SK-N-SH (cell line): ENCODE measurements around the gene SCUBE3. TPM values are rescaled to one million over a fixed set of nuclear protein-coding genes. Genes with fewer than 3 reads are reported as not detected.

Experiments used
- CTCF ChIA-PET: fragments of 300-600, 350-600 bp; formaldehyde crosslinking; extraction: SDS; loops from one replicate; lab custom pipeline; 2021; lab: Yijun Ruan, JAX
- POLR2A ChIA-PET: fragments of 350-600 bp; sonication (Branson Sonifier 250); formaldehyde crosslinking; extraction: SDS; loops from one replicate; lab custom pipeline; 2020; ENCODE audit warnings: antibody characterized with exemption, inconsistent platforms; lab: Yijun Ruan, JAX
- DNase-seq: peaks from one replicate; pipeline ENCODE4 v3.0.0; 2012
- H2AFZ ChIP-seq: fragments of 200-600 bp; sonication (generic); 2 replicates; pipeline ENCODE4 v1.8.1; 2016; ENCODE audit warnings: antibody characterized with exemption, mild to moderate bottlenecking, low read depth
- H3F3A ChIP-seq: fragments of 200-600 bp; sonication (generic); replicated peaks from 2 replicates; pipeline ENCODE3; 2016; ENCODE audit warnings: antibody characterized with exemption, mild to moderate bottlenecking; ENCODE audit not compliant: insufficient read depth
- H3K27ac ChIP-seq, 2 experiments: fragments of 200-500 bp in 1 of 2; fragments of 200-600 bp in 1 of 2; sonication (Bioruptor generic) in 1 of 2; sonication (generic), shearing (Covaris generic) in 1 of 2; 2 replicates each; pipeline versions ENCODE4 v1.5.1 to v1.6.1; 2014 to 2016; ENCODE audit warnings: low read depth in 2 of 2, inconsistent platforms in 1 of 2, low read length in 1 of 2, mild to moderate bottlenecking in 1 of 2, mixed read lengths in 1 of 2
- H3K27me3 ChIP-seq: fragments of 200-600 bp; sonication (generic), shearing (Covaris generic); 2 replicates; pipeline ENCODE4 v1.6.1; 2016; ENCODE audit warnings: mixed run types; ENCODE audit not compliant: insufficient read depth
- H3K36me3 ChIP-seq, 2 experiments: fragments of 200-500 bp in 1 of 2; fragments of 200-600 bp in 1 of 2; sonication (Bioruptor generic) in 1 of 2; sonication (generic) in 1 of 2; replicated peaks in 1 of 2; 2 replicates each; pipeline versions ENCODE3 to v1.5.1; 2014 to 2016; ENCODE audit warnings: low read length in 1 of 2, mild to moderate bottlenecking in 1 of 2; ENCODE audit not compliant: insufficient read depth in 2 of 2, control insufficient read depth in 1 of 2
- H3K4me1 ChIP-seq, 2 experiments: fragments of 200-500 bp in 1 of 2; fragments of 200-600 bp in 1 of 2; sonication (Bioruptor generic) in 1 of 2; sonication (generic), shearing (Covaris generic) in 1 of 2; 2 replicates each; pipeline versions ENCODE4 v1.5.1 to v1.6.1; 2014 to 2016; ENCODE audit warnings: low read depth in 1 of 2, low read length in 1 of 2, mixed run types in 1 of 2; ENCODE audit not compliant: insufficient read depth in 2 of 2, control insufficient read depth in 1 of 2
- H3K4me2 ChIP-seq: fragments of 200-600 bp; sonication (generic), shearing (Covaris generic); 2 replicates; pipeline ENCODE4 v1.6.1; 2017; ENCODE audit warnings: mixed run types
- H3K4me3 ChIP-seq, 2 experiments: fragments of 200-500 bp in 1 of 2; fragments of 200-600 bp in 1 of 2; sonication (Bioruptor generic) in 1 of 2; sonication (generic), shearing (Covaris generic) in 1 of 2; 2 replicates each; pipeline versions ENCODE4 v1.5.1 to v1.8.1; 2014 to 2016; ENCODE audit warnings: low read depth in 2 of 2, inconsistent platforms in 1 of 2, low read length in 1 of 2, mild to moderate bottlenecking in 1 of 2, mixed read lengths in 1 of 2, moderate library complexity in 1 of 2
- H3K79me2 ChIP-seq: fragments of 200-600 bp; sonication (generic); 2 replicates; pipeline ENCODE4 v1.8.1; 2017; ENCODE audit warnings: mild to moderate bottlenecking; ENCODE audit not compliant: insufficient read depth
- H3K9ac ChIP-seq: fragments of 200-600 bp; sonication (generic); 2 replicates; pipeline ENCODE4 v1.6.1; 2017; ENCODE audit warnings: mixed run types
- H3K9me2 ChIP-seq: fragments of 200-600 bp; sonication (generic); 2 replicates; pipeline ENCODE4 v1.6.1; 2017; ENCODE audit warnings: mixed run types
- H3K9me3 ChIP-seq: fragments of 200-600 bp; sonication (generic); 2 replicates; pipeline ENCODE4 v1.6.1; 2017; ENCODE audit warnings: mixed run types, mild to moderate bottlenecking, moderate library complexity
- H4K20me1 ChIP-seq: fragments of 200-600 bp; sonication (generic); 2 replicates; pipeline ENCODE4 v1.6.1; 2017; ENCODE audit warnings: mild to moderate bottlenecking, mixed run types; ENCODE audit not compliant: insufficient read depth
- CHD2 ChIP-seq: fragments of 150-350 bp; IDR thresholded peaks from 2 replicates; pipeline ENCODE4 v1.6.1; 2018; ENCODE audit warnings: low read length; ENCODE audit not compliant: partially characterized antibody
- EZH2phosphoT487 ChIP-seq: fragments of 200-600 bp; sonication (generic); IDR thresholded peaks from 2 replicates; pipeline ENCODE4 v1.6.1; 2017; ENCODE audit warnings: low read depth, mixed run types, mild to moderate bottlenecking, antibody characterized with exemption, moderate library complexity, borderline replicate concordance
- FOSL2 ChIP-seq: IDR thresholded peaks from 2 replicates; pipeline ENCODE4 v1.4.0; 2012; ENCODE audit warnings: low read depth, mild to moderate bottlenecking, moderate library complexity, borderline replicate concordance
- MXI1 ChIP-seq: IDR thresholded peaks from 2 replicates; pipeline ENCODE4 v1.6.1; 2012; ENCODE audit warnings: mild to moderate bottlenecking, low read depth, low read length, improper control_type of control experiment
- RAD21 ChIP-seq: IDR thresholded peaks from 2 replicates; pipeline ENCODE4 v1.6.1; 2012; ENCODE audit warnings: mild to moderate bottlenecking, low read length
- RFX5 ChIP-seq: IDR thresholded peaks from 2 replicates; pipeline ENCODE4 v1.6.1; 2012; ENCODE audit warnings: mild to moderate bottlenecking, improper control_type of control experiment, low read length
- SMC3 ChIP-seq: IDR thresholded peaks from 2 replicates; pipeline ENCODE4 v1.6.1; 2012; ENCODE audit warnings: low read depth, low read length, improper control_type of control experiment
- TAF1 ChIP-seq: IDR thresholded peaks from 2 replicates; pipeline ENCODE4 v1.6.1; 2012; ENCODE audit warnings: low read depth, mild to moderate bottlenecking, low read length, moderate library complexity, borderline replicate concordance
- TEAD4 ChIP-seq: IDR thresholded peaks from 2 replicates; pipeline ENCODE4 v1.4.0; 2012; ENCODE audit warnings: mild to moderate bottlenecking, borderline replicate concordance; ENCODE audit not compliant: insufficient read depth
- WGBS: methylation state at CpG from one replicate; pipeline ENCODE4 v1.1.6; 2017; ENCODE audit warnings: low lambda C conversion rate; 5-methylcytosine and 5-hydroxymethylcytosine counted together
- polyA plus RNA-seq, 3 experiments: library from polyadenylated mRNA; depleted of rRNA; stranded (reverse); fragments of >200 nt; gene quantifications; 2 replicates each; pipeline ENCODE4 v1.2.3, GENCODE V29; 2012
- TF ChIP-seq, protein P1 (sequence below): IDR thresholded peaks from 2 replicates; pipeline ENCODE4; 2012
- TF ChIP-seq, protein P2 (sequence below): fragments of 150-350 bp; IDR thresholded peaks from 2 replicates; pipeline ENCODE4 v1.6.1; 2017; ENCODE audit warnings: antibody characterized with exemption, low read length, low read depth, borderline replicate concordance

SCUBE3 gene
- polyA plus RNA-seq, 1 of the 3 experiments (the other 2 are of a cell fraction) = 2.0 TPM

DNA sequence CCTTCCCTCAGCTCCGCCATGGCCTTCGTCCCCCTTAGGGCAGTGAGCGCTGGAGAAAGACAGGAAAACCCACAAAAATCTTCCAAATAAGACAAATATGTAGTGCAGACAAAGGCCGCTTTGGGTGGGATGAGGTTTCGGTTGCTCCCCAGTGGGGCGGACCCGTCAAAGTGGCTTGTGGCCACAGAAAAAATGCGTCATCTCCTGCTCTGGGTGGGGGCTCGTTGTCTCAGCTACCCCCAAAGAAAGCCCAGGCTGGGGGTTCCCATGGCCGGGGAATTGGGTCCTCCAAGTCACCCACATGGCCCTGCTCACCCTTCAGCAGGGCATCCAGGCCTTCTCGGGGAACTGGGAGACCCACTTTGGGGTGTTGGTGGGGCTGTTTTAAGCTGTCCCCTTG, 21.9 kb upstream of the SCUBE3 start:
- no peak overlapping the region for H3K9ac ChIP-seq
- no peak for TF ChIP-seq TAF1
- TF ChIP-seq, protein P1, sequence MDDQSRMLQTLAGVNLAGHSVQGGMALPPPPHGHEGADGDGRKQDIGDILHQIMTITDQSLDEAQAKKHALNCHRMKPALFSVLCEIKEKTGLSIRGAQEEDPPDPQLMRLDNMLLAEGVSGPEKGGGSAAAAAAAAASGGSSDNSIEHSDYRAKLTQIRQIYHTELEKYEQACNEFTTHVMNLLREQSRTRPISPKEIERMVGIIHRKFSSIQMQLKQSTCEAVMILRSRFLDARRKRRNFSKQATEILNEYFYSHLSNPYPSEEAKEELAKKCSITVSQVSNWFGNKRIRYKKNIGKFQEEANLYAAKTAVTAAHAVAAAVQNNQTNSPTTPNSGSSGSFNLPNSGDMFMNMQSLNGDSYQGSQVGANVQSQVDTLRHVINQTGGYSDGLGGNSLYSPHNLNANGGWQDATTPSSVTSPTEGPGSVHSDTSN = no peak
- TF ChIP-seq TEAD4 = no peak
- TF ChIP-seq EZH2phosphoT487 = no peak
- TF ChIP-seq FOSL2 = no peak
- no peak for TF ChIP-seq MXI1
- TF ChIP-seq SMC3 = no peak
- TF ChIP-seq, protein P2, sequence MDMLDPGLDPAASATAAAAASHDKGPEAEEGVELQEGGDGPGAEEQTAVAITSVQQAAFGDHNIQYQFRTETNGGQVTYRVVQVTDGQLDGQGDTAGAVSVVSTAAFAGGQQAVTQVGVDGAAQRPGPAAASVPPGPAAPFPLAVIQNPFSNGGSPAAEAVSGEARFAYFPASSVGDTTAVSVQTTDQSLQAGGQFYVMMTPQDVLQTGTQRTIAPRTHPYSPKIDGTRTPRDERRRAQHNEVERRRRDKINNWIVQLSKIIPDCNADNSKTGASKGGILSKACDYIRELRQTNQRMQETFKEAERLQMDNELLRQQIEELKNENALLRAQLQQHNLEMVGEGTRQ = no peak
- no peak for TF ChIP-seq RFX5
- no peak for TF ChIP-seq RAD21
- H3K9me2 ChIP-seq = no peaks in the 10 kb centered on the region
- H3K79me2 ChIP-seq = no peaks in the 10 kb centered on the region
- no peak overlapping the region for H3K4me2 ChIP-seq
- H3K4me1 ChIP-seq = no peaks in the 10 kb centered on the region
- CTCF ChIA-PET = interaction anchor here (1.5 to 3.3 kb wide), 3 partner anchors 13 to 52 kb away, joined by 4 to 14 read pairs (median 9); no protein-coding TSS in a partner anchor
- DNase-seq = no peak
- no peaks in the 10 kb centered on the region for H3K27me3 ChIP-seq
- WGBS = 97% methylated on average over 6 of the region's 11 CpGs
- H4K20me1 ChIP-seq = no peaks in the 10 kb centered on the region
- H3F3A ChIP-seq = no peaks in the 10 kb centered on the region
- no peak overlapping the region for H3K4me3 ChIP-seq
- no peaks in the 10 kb centered on the region for H3K9me3 ChIP-seq
- H3K27ac ChIP-seq = no peak overlapping the region
- H2AFZ ChIP-seq = no peak overlapping the region
- H3K36me3 ChIP-seq = no peaks in the 10 kb centered on the region
- POLR2A ChIA-PET = no interaction called here

DNA sequence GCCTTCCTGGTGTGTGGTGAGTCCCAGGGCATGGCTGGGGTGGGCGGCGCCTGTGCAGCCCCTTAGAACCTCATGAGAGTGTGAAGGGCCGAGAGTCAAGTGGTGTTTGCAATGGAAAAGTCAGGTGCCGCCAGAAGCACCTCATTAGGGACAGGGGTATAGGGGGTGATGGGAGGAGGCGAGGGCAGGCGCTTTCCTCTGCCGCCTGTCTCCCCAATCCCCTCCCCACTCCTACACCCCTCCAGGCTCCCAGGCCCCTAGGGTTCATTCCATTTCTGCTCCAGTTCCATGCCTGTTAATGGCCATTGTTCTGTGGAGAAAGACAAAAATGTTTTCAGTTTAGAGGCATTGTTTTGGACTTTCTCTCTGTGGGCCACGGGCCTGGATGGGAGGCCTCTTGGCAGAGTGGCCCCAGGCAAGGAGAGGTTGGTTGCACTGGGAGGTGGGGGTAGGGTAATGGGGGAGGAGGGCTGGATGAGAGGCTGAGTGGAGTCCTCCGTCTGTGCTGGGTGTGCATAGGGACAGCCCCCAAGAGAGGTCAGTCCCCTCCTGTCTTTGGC, 21.4 kb upstream of the SCUBE3 start:
- ChIA-PET CTCF (interaction anchor here (2.7 to 3.3 kb wide), 2 partner anchors 13 to 53 kb away, joined by 9 to 14 read pairs; no protein-coding TSS in a partner anchor), POLR2A (no interaction called here)
- H3K27me3 ChIP-seq = no peaks in the 10 kb centered on the region
- H3K27ac ChIP-seq = no peak overlapping the region
- H3K9me2 ChIP-seq = no peaks in the 10 kb centered on the region
- 0 out of 2 replicates have a peak, but pooled peaks cover 3% of the 10 kb centered on the region for H3K9me3 ChIP-seq
- no peaks in the 10 kb centered on the region for H4K20me1 ChIP-seq
- 91% methylated on average over 6 of the region's 9 CpGs for WGBS
- no peaks in the 10 kb centered on the region for H3K4me1 ChIP-seq
- H3K9ac ChIP-seq = no peak overlapping the region
- H2AFZ ChIP-seq = no peak overlapping the region
- no peak for DNase-seq
- no peaks in the 10 kb centered on the region for H3K79me2 ChIP-seq
- H3F3A ChIP-seq = no peaks in the 10 kb centered on the region
- H3K4me3 ChIP-seq = no peak overlapping the region
- no peak for TF ChIP-seq CHD2
- TF ChIP-seq, all 33 proteins: peak for 0
- no peaks in the 10 kb centered on the region for H3K36me3 ChIP-seq
- no peak overlapping the region for H3K4me2 ChIP-seq
